Measurements from ENCODE around the gene NGB.

NGB gene

GRCh38 chr14:77275601-77276017 is 4.6 kb upstream of the NGB start:
- H3K27me3 ChIP-seq (ENCODE audit: control insufficient read depth in 1 of 2, insufficient read depth in 2 of 2, low read length in 2 of 2): peaks cover 8 to 11% of the 10 kb centered on the region in 2 donors
- H3K9ac ChIP-seq (ENCODE audit: low read length in 2 of 2): no peak overlapping the region
- no peaks in the 10 kb centered on the region for H3K4me1 ChIP-seq (ENCODE audit: control insufficient read depth, insufficient read depth, low read length)
- peaks cover 12 to 29% of the 10 kb centered on the region in 2 donors for H3K36me3 ChIP-seq (ENCODE audit: control insufficient read depth in 2 of 2, insufficient read depth in 2 of 2, low read length in 2 of 2)
- H3K4me3 ChIP-seq (ENCODE audit: low read length in 2 of 2): no peak overlapping the region
- H3K9me3 ChIP-seq (ENCODE audit: control insufficient read depth in 2 of 2, low read length in 2 of 2): peaks cover 0 to 7% of the 10 kb centered on the region in 2 donors
- H3K27ac ChIP-seq (ENCODE audit: low read length): no peak overlapping the region

- peaks cover 12 to 25% of the 10 kb centered on the region in 2 donors for H3K36me3 ChIP-seq (ENCODE audit: control insufficient read depth in 2 of 2, insufficient read depth in 2 of 2, low read length in 2 of 2)
- H3K27me3 ChIP-seq (ENCODE audit: control insufficient read depth in 1 of 2, insufficient read depth in 2 of 2, low read length in 2 of 2): peaks cover 11% of the 10 kb centered on the region in 2 donors
- no peak overlapping the region for H3K27ac ChIP-seq (ENCODE audit: low read length)
These were observed 4.1 kb upstream of the NGB start for GRCh38 chr14:77275041-77275580.

GRCh38 chr14:77273796-77274195 is 2.8 kb upstream of the NGB start:
- Histone ChIP-seq H3K9ac (ENCODE audit: low read length in 2 of 2) (no peak overlapping the region), H3K27me3 (ENCODE audit: control insufficient read depth in 1 of 2, insufficient read depth in 2 of 2, low read length in 2 of 2) (peaks cover 11 to 15% of the 10 kb centered on the region in 2 donors), H3K4me1 (ENCODE audit: control insufficient read depth, insufficient read depth, low read length) (no peaks in the 10 kb centered on the region), H3K27ac (ENCODE audit: low read length) (no peak overlapping the region), H3K4me3 (ENCODE audit: low read length in 2 of 2) (no peak overlapping the region), H3K36me3 (ENCODE audit: control insufficient read depth in 2 of 2, insufficient read depth in 2 of 2, low read length in 2 of 2) (peaks cover 12 to 14% of the 10 kb centered on the region in 2 donors), H3K9me3 (ENCODE audit: control insufficient read depth in 2 of 2, low read length in 2 of 2) (peaks cover 0 to 7% of the 10 kb centered on the region in 2 donors)

More at GRCh38 chr14:77275041-77275580, 4.1 kb upstream of the NGB start:
- Histone ChIP-seq H3K4me1 (ENCODE audit: control insufficient read depth, insufficient read depth, low read length) (no peaks in the 10 kb centered on the region), H3K9me3 (ENCODE audit: control insufficient read depth in 2 of 2, low read length in 2 of 2) (peaks cover 0 to 7% of the 10 kb centered on the region in 2 donors), H3K9ac (ENCODE audit: low read length in 2 of 2) (no peak overlapping the region), H3K4me3 (ENCODE audit: low read length in 2 of 2) (no peak overlapping the region)

GRCh38 chr14:77272261-77272660 is 1.3 kb upstream of the NGB start:
- Histone ChIP-seq H3K27me3 (ENCODE audit: control insufficient read depth in 1 of 2, insufficient read depth in 2 of 2, low read length in 2 of 2) (peaks cover 15 to 19% of the 10 kb centered on the region in 2 donors), H3K9me3 (ENCODE audit: control insufficient read depth in 2 of 2, low read length in 2 of 2) (peaks cover 5 to 9% of the 10 kb centered on the region in 2 donors), H3K4me3 (ENCODE audit: low read length in 2 of 2) (no peak overlapping the region), H3K27ac (ENCODE audit: low read length) (no peak overlapping the region), H3K4me1 (ENCODE audit: control insufficient read depth, insufficient read depth, low read length) (no peaks in the 10 kb centered on the region), H3K36me3 (ENCODE audit: control insufficient read depth in 2 of 2, insufficient read depth in 2 of 2, low read length in 2 of 2) (peaks cover 3 to 6% of the 10 kb centered on the region in 2 donors), H3K9ac (ENCODE audit: low read length in 2 of 2) (no peak overlapping the region)

- Histone ChIP-seq H3K4me3 (ENCODE audit: low read length in 2 of 2) (no peak overlapping the region), H3K9ac (ENCODE audit: low read length in 2 of 2) (no peak overlapping the region)
These were observed 469 bp downstream of the NGB start for GRCh38 chr14:77270361-77271112.

GRCh38 chr14:77268989-77269600 is 1.9 kb downstream of the NGB start:
- H3K36me3 ChIP-seq (ENCODE audit: control insufficient read depth in 2 of 2, insufficient read depth in 2 of 2, low read length in 2 of 2): no peaks in the 10 kb centered on the region
- H3K4me3 ChIP-seq (ENCODE audit: low read length in 2 of 2): no peak overlapping the region

More at GRCh38 chr14:77270361-77271112, 469 bp downstream of the NGB start:
- Histone ChIP-seq H3K4me1 (ENCODE audit: control insufficient read depth, insufficient read depth, low read length) (no peaks in the 10 kb centered on the region), H3K9me3 (ENCODE audit: control insufficient read depth in 2 of 2, low read length in 2 of 2) (peaks cover 5 to 9% of the 10 kb centered on the region in 2 donors), H3K27me3 (ENCODE audit: control insufficient read depth in 1 of 2, insufficient read depth in 2 of 2, low read length in 2 of 2) (peaks cover 15 to 22% of the 10 kb centered on the region in 2 donors), H3K36me3 (ENCODE audit: control insufficient read depth in 2 of 2, insufficient read depth in 2 of 2, low read length in 2 of 2) (no peaks in the 10 kb centered on the region), H3K27ac (ENCODE audit: low read length) (no peak overlapping the region)

GRCh38 chr14:77267937-77268699 is 2.9 kb downstream of the NGB start:
- Histone ChIP-seq H3K9me3 (ENCODE audit: control insufficient read depth in 2 of 2, low read length in 2 of 2) (peaks cover 3 to 5% of the 10 kb centered on the region in 2 donors), H3K27ac (ENCODE audit: low read length) (no peak overlapping the region), H3K36me3 (ENCODE audit: control insufficient read depth in 2 of 2, insufficient read depth in 2 of 2, low read length in 2 of 2) (no peaks in the 10 kb centered on the region), H3K4me3 (ENCODE audit: low read length in 2 of 2) (no peak overlapping the region), H3K4me1 (ENCODE audit: control insufficient read depth, insufficient read depth, low read length) (no peaks in the 10 kb centered on the region), H3K9ac (ENCODE audit: low read length in 2 of 2) (no peak overlapping the region), H3K27me3 (ENCODE audit: control insufficient read depth in 1 of 2, insufficient read depth in 2 of 2, low read length in 2 of 2) (peaks cover 15 to 22% of the 10 kb centered on the region in 2 donors)

More at GRCh38 chr14:77268989-77269600, 1.9 kb downstream of the NGB start:
- peaks cover 5 to 9% of the 10 kb centered on the region in 2 donors for H3K9me3 ChIP-seq (ENCODE audit: control insufficient read depth in 2 of 2, low read length in 2 of 2)
- H3K27ac ChIP-seq (ENCODE audit: low read length): no peak overlapping the region
- no peaks in the 10 kb centered on the region for H3K4me1 ChIP-seq (ENCODE audit: control insufficient read depth, insufficient read depth, low read length)
- peaks cover 15 to 22% of the 10 kb centered on the region in 2 donors for H3K27me3 ChIP-seq (ENCODE audit: control insufficient read depth in 1 of 2, insufficient read depth in 2 of 2, low read length in 2 of 2)
- no peak overlapping the region for H3K9ac ChIP-seq (ENCODE audit: low read length in 2 of 2)

- Histone ChIP-seq H3K4me1 (ENCODE audit: control insufficient read depth, insufficient read depth, low read length) (no peaks in the 10 kb centered on the region), H3K9me3 (ENCODE audit: control insufficient read depth in 2 of 2, low read length in 2 of 2) (peaks cover 3 to 5% of the 10 kb centered on the region in 2 donors), H3K9ac (ENCODE audit: low read length in 2 of 2) (no peak overlapping the region), H3K36me3 (ENCODE audit: control insufficient read depth in 2 of 2, insufficient read depth in 2 of 2, low read length in 2 of 2) (no peaks in the 10 kb centered on the region), H3K4me3 (ENCODE audit: low read length in 2 of 2) (no peak overlapping the region), H3K27ac (ENCODE audit: low read length) (no peak overlapping the region), H3K27me3 (ENCODE audit: control insufficient read depth in 1 of 2, insufficient read depth in 2 of 2, low read length in 2 of 2) (peaks cover 10 to 15% of the 10 kb centered on the region in 2 donors)
These were observed 4.7 kb downstream of the NGB start for GRCh38 chr14:77266336-77266735.

GRCh38 chr14:77265561-77266335 is 5.3 kb downstream of the NGB start:
- Histone ChIP-seq H3K27me3 (ENCODE audit: control insufficient read depth in 1 of 2, insufficient read depth in 2 of 2, low read length in 2 of 2) (peaks cover 9 to 15% of the 10 kb centered on the region in 2 donors), H3K4me3 (ENCODE audit: low read length in 2 of 2) (no peak overlapping the region), H3K4me1 (ENCODE audit: control insufficient read depth, insufficient read depth, low read length) (no peaks in the 10 kb centered on the region), H3K9me3 (ENCODE audit: control insufficient read depth in 2 of 2, low read length in 2 of 2) (peaks cover 3 to 5% of the 10 kb centered on the region in 2 donors), H3K36me3 (ENCODE audit: control insufficient read depth in 2 of 2, insufficient read depth in 2 of 2, low read length in 2 of 2) (no peaks in the 10 kb centered on the region), H3K9ac (ENCODE audit: low read length in 2 of 2) (no peak overlapping the region), H3K27ac (ENCODE audit: low read length) (no peak overlapping the region)

- Histone ChIP-seq H3K9me3 (ENCODE audit: control insufficient read depth in 2 of 2, low read length in 2 of 2) (peaks cover 3 to 5% of the 10 kb centered on the region in 2 donors), H3K9ac (ENCODE audit: low read length in 2 of 2) (no peak overlapping the region), H3K36me3 (ENCODE audit: control insufficient read depth in 2 of 2, insufficient read depth in 2 of 2, low read length in 2 of 2) (no peaks in the 10 kb centered on the region), H3K27me3 (ENCODE audit: control insufficient read depth in 1 of 2, insufficient read depth in 2 of 2, low read length in 2 of 2) (peaks cover 4 to 15% of the 10 kb centered on the region in 2 donors), H3K4me3 (ENCODE audit: low read length in 2 of 2) (no peak overlapping the region), H3K4me1 (ENCODE audit: control insufficient read depth, insufficient read depth, low read length) (no peaks in the 10 kb centered on the region), H3K27ac (ENCODE audit: low read length) (no peak overlapping the region)
These were observed 5.9 kb downstream of the NGB start for GRCh38 chr14:77265187-77265515.
